CD4-positive, alpha-beta T cell (primary cell): ENCODE data around the gene BARHL1. TPM values are rescaled to one million over a fixed set of nuclear protein-coding genes. Genes with fewer than 3 reads are reported as not detected.
"Not testable (repeated sequence)": the region's sequence is repeated elsewhere in the genome, so short reads cannot be mapped to it uniquely, and the experiment has no call there.

Source experiments
- ATAC-seq: fragments of 200-7000 bp; cut with Tn5 transposase; one replicate; pipeline ENCODE4 v1.10.0; 2022; ENCODE audit warnings: mild to moderate bottlenecking; ENCODE audit not compliant: poor library complexity
- CTCF ChIA-PET: fragments of 350-600 bp; sonication (Branson Sonifier 250); formaldehyde crosslinking; loops from one replicate; lab custom pipeline; 2021; ENCODE audit warnings: antibody characterized with exemption, inconsistent platforms; lab: Charles Lee
- POLR2A ChIA-PET: fragments of 350-600 bp; sonication (Branson Sonifier 250); formaldehyde crosslinking; loops from one replicate; lab custom pipeline; 2021; ENCODE audit warnings: antibody characterized with exemption, inconsistent platforms; lab: Charles Lee
- DNase-seq, 14 experiments: peaks; one replicate each; pipeline ENCODE4 v3.0.0-alpha.2; 2013 to 2020; ENCODE audit warnings: mixed read lengths in 2 of 14
- H3K27ac ChIP-seq, 2 donors: one replicate each; pipeline versions ENCODE4 v1.5.1 to v1.7.0; 2013; ENCODE audit warnings: low read length in 2 of 2, low read depth in 1 of 2, mild to moderate bottlenecking in 1 of 2
- H3K27me3 ChIP-seq, 2 experiments: 1 replicate in 1 of 2; 2 replicates in 1 of 2; pipeline versions ENCODE4 v1.6.1 to v1.7.0; 2013; ENCODE audit warnings: low read length in 2 of 2, control low read depth in 1 of 2, mild to moderate bottlenecking in 1 of 2, moderate library complexity in 1 of 2; ENCODE audit not compliant: insufficient read depth in 2 of 2, control insufficient read depth in 1 of 2
- H3K36me3 ChIP-seq: one replicate; pipeline ENCODE4 v1.6.1; 2013; ENCODE audit warnings: low read length, control low read depth; ENCODE audit not compliant: insufficient read depth
- H3K4me1 ChIP-seq: one replicate; pipeline ENCODE4 v1.6.1; 2013; ENCODE audit warnings: low read length, control low read depth; ENCODE audit not compliant: insufficient read depth
- H3K4me3 ChIP-seq: one replicate; pipeline ENCODE4 v1.5.1; 2013; ENCODE audit warnings: mild to moderate bottlenecking, low read length, moderate library complexity
- H3K9me3 ChIP-seq, 2 experiments: 1 replicate in 1 of 2; 2 replicates in 1 of 2; pipeline versions ENCODE4 v1.6.1 to v1.7.0; 2013; ENCODE audit warnings: low read length in 2 of 2, mild to moderate bottlenecking in 2 of 2, control low read depth in 1 of 2, moderate library complexity in 1 of 2; ENCODE audit not compliant: control insufficient read depth in 1 of 2, insufficient read depth in 1 of 2
- H3K27ac Mint-ChIP-seq: one replicate; pipeline ENCODE4 v1.8.0; 2020; ENCODE audit warnings: mixed read lengths
- H3K27me3 Mint-ChIP-seq: one replicate; pipeline ENCODE4 v1.8.0; 2021; ENCODE audit warnings: mixed read lengths
- H3K36me3 Mint-ChIP-seq: one replicate; pipeline ENCODE4 v1.8.0; 2021; ENCODE audit warnings: low read depth, mixed read lengths
- H3K4me1 Mint-ChIP-seq: one replicate; pipeline ENCODE4 v1.8.0; 2021; ENCODE audit warnings: low read depth, mixed read lengths
- H3K4me3 Mint-ChIP-seq: one replicate; pipeline ENCODE4 v1.8.0; 2020; ENCODE audit warnings: mild to moderate bottlenecking, mixed read lengths
- H3K9me3 Mint-ChIP-seq: one replicate; pipeline ENCODE4 v1.8.0; 2020; ENCODE audit warnings: mixed read lengths
- CTCF ChIP-seq: fragments of 200-600 bp; IDR thresholded peaks from one replicate; pipeline ENCODE4 v1.8.0; 2022; ENCODE audit warnings: antibody characterized with exemption, mild to moderate bottlenecking
- intact Hi-C, 2 experiments: fragments of 100-400 bp; cut with DNase I in 1 of 2; cut with micrococcal nuclease in 1 of 2; formaldehyde crosslinking; loops; one replicate each; pipeline versions ENCODE4 v1.15.1 to v1.9.0; 2023 to 2025; cut with DNase I, micrococcal nuclease
- total RNA-seq, 174 experiments: library from RNA in 2 of 174; stranded (reverse) in 2 of 174; gene quantifications; one replicate each; pipeline ENCODE4 v1.2.3 and lab custom pipeline; 2021 to 2026

The BARHL1 gene
- total RNA-seq, 2 experiments from 2014 or later = not detected

GRCh38 chr9:132560616-132561202 is 21.7 kb upstream of the BARHL1 start:
- Histone ChIP-seq H3K9me3 (peaks cover 0 to 10% of the 10 kb centered on the region in 2 experiments), H3K4me3 (no peak overlapping the region), H3K4me1 (no peaks in the 10 kb centered on the region), H3K36me3 (no peaks in the 10 kb centered on the region), H3K27ac (no peak overlapping the region), H3K27me3 (peaks cover 9 to 10% of the 10 kb centered on the region in 2 experiments)
- DNase-seq (no peak), ATAC-seq (no peak)
- Mint-ChIP-seq H3K27ac (no peak overlapping the region), H3K36me3 (no peaks in the 10 kb centered on the region), H3K9me3 (peaks cover 4% of the 10 kb centered on the region), H3K27me3 (peaks cover 45% of the 10 kb centered on the region), H3K4me3 (no peak overlapping the region), H3K4me1 (no peaks in the 10 kb centered on the region)
- POLR2A ChIA-PET = no interaction called here
- CTCF ChIA-PET = no interaction called here
- intact Hi-C loops = no loop called here
- TF ChIP-seq CTCF = no peak

- Histone ChIP-seq H3K27ac (no peak overlapping the region), H3K27me3 (peaks cover 6 to 10% of the 10 kb centered on the region in 2 experiments), H3K9me3 (peaks cover 0 to under 1% of the 10 kb centered on the region in 2 experiments), H3K4me1 (no peaks in the 10 kb centered on the region), H3K4me3 (no peak overlapping the region), H3K36me3 (no peaks in the 10 kb centered on the region)
- DNase-seq (no peak), ATAC-seq (no peak)
- Mint-ChIP-seq H3K9me3 (peaks cover 4% of the 10 kb centered on the region), H3K4me1 (no peaks in the 10 kb centered on the region), H3K27me3 (peaks cover 51% of the 10 kb centered on the region), H3K4me3 (no peak overlapping the region), H3K36me3 (no peaks in the 10 kb centered on the region), H3K27ac (no peak overlapping the region)
- CTCF ChIA-PET = no interaction called here
- POLR2A ChIA-PET = no interaction called here
- intact Hi-C loops = no loop called here
- no peak for TF ChIP-seq CTCF
Measured at GRCh38 chr9:132562306-132562573, 20.2 kb upstream of the BARHL1 start.

- Mint-ChIP-seq H3K4me1 (no peaks in the 10 kb centered on the region), H3K9me3 (peaks cover 2% of the 10 kb centered on the region), H3K36me3 (no peaks in the 10 kb centered on the region), H3K27ac (no peak overlapping the region), H3K4me3 (no peak overlapping the region), H3K27me3 (peaks cover 42% of the 10 kb centered on the region)
- intact Hi-C loops = no loop called here
- no peaks in the 10 kb centered on the region for H3K4me1 ChIP-seq
- H3K36me3 ChIP-seq = no peaks in the 10 kb centered on the region
- ChIA-PET CTCF (no interaction called here), POLR2A (no interaction called here)
- no peak for ATAC-seq
- H3K27ac ChIP-seq = no peak overlapping the region
- H3K27me3 ChIP-seq = peaks cover 5% of the 10 kb centered on the region in 2 experiments
- DNase-seq = no peak
- no peaks in the 10 kb centered on the region for H3K9me3 ChIP-seq
- H3K4me3 ChIP-seq = no peak overlapping the region
- no peak for TF ChIP-seq CTCF
Measured at GRCh38 chr9:132564526-132564925, 17.9 kb upstream of the BARHL1 start.

- H3K27me3 ChIP-seq, H3K4me3 Mint-ChIP-seq, H3K36me3 ChIP-seq, H3K9me3 Mint-ChIP-seq, H3K4me1 Mint-ChIP-seq, H3K4me1 ChIP-seq, ATAC-seq, POLR2A ChIA-PET, intact Hi-C loops, H3K36me3 Mint-ChIP-seq, H3K27ac ChIP-seq, H3K27ac Mint-ChIP-seq, H3K4me3 ChIP-seq, DNase-seq, H3K9me3 ChIP-seq: not testable (repeated sequence)
- H3K27me3 Mint-ChIP-seq = peaks cover 26% of the 10 kb centered on the region
- CTCF ChIA-PET = interaction anchor here (0.6 kb wide), 1 partner anchor 7 kb away, joined by 3 read pairs; no protein-coding TSS in a partner anchor
Measured at GRCh38 chr9:132568787-132569186, 13.6 kb upstream of the BARHL1 start.
